Measurements from ENCODE around the gene DDAH2. TPM values are rescaled to one million over a fixed set of nuclear protein-coding genes. Genes with fewer than 3 reads are reported as not detected.

Gene DDAH2, protein sequence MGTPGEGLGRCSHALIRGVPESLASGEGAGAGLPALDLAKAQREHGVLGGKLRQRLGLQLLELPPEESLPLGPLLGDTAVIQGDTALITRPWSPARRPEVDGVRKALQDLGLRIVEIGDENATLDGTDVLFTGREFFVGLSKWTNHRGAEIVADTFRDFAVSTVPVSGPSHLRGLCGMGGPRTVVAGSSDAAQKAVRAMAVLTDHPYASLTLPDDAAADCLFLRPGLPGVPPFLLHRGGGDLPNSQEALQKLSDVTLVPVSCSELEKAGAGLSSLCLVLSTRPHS
- 10 to 100 TPM; 22.3 to 36.1 (median 24.6) TPM for total RNA-seq
- total RNA-seq (2013), result 43.9 TPM

GRCh38 chr6:31728767-31729514 is at the start of gene DDAH2:
DDAH2 (minus strand) TSS chr6:31729299; CDS start chr6:31729161, 138 bp downstream.
- Histone ChIP-seq H3K27me3 (ENCODE audit: control insufficient read depth, insufficient read depth, low read length) (no peaks in the 10 kb centered on the region), H3K36me3 (ENCODE audit: control insufficient read depth, insufficient read depth, low read length) (peaks cover 45% of the 10 kb centered on the region), H3K4me3 (ENCODE audit: low read length) (peak within 1 kb of the TSS; percentile 75), H3K4me1 (ENCODE audit: control insufficient read depth, insufficient read depth, low read length) (peaks cover 62% of the 10 kb centered on the region), H3K27ac (ENCODE audit: low read length) (peak within 1 kb of the TSS; percentile 64), H3K9me3 (ENCODE audit: control insufficient read depth, insufficient read depth, low read length) (no peaks in the 10 kb centered on the region)
- TF ChIP-seq, protein P1, sequence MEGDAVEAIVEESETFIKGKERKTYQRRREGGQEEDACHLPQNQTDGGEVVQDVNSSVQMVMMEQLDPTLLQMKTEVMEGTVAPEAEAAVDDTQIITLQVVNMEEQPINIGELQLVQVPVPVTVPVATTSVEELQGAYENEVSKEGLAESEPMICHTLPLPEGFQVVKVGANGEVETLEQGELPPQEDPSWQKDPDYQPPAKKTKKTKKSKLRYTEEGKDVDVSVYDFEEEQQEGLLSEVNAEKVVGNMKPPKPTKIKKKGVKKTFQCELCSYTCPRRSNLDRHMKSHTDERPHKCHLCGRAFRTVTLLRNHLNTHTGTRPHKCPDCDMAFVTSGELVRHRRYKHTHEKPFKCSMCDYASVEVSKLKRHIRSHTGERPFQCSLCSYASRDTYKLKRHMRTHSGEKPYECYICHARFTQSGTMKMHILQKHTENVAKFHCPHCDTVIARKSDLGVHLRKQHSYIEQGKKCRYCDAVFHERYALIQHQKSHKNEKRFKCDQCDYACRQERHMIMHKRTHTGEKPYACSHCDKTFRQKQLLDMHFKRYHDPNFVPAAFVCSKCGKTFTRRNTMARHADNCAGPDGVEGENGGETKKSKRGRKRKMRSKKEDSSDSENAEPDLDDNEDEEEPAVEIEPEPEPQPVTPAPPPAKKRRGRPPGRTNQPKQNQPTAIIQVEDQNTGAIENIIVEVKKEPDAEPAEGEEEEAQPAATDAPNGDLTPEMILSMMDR (IDR thresholded peaks at IDR 0.05), result no peak
- Mint-ChIP-seq H3K4me1 (peaks cover 56 to 70% of the 10 kb centered on the region in 2 donors), H3K27ac (peak within 1 kb of the TSS; percentile 90 to 91), H3K27me3 (ENCODE audit: low read depth in 2 of 2) (no peaks in the 10 kb centered on the region), H3K9me3 (no peaks in the 10 kb centered on the region), H3K36me3 (peaks cover 16% of the 10 kb centered on the region), H3K4me3 (peak within 1 kb of the TSS; percentile 97)
- DNase-seq (no peak), ATAC-seq (peak; percentile 20 to 36 (median 23))
- intact Hi-C loops (cut with micrococcal nuclease), result loop anchor here (1.0 kb wide), 1 partner anchor 40 kb away; no protein-coding TSS in a partner anchor
- 37% methylated on average over 31 of the region's 36 CpGs for WGBS (ENCODE audit: insufficient coverage)

DNA sequence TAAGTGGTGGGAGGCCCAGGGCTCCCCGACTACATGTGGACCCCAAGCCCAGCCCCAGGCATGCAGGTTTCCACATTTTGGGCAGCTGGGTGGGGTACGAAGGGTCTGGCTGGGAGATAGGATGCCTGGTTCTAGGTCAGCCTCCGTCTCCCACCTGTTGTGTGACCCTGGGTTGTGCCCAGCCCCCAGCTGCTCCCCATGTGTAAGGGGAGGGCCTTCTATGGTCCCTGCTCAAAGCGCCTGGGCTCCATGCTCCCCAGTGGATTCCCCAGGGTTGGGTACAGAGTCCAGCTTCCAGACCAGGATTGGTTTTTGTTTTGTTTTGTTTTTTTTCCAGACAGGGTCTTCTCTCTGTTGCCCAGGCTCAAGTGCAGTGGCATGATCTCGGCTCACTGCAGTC is 49.1 kb upstream of the DDAH2 start:
- TF ChIP-seq, protein P1 (IDR thresholded peaks at IDR 0.05), result no peak
- Mint-ChIP-seq H3K4me1 (peaks cover 0 to 26% of the 10 kb centered on the region in 2 donors), H3K36me3 (no peaks in the 10 kb centered on the region), H3K9me3 (no peaks in the 10 kb centered on the region), H3K27ac (peak overlapping the region in 1 of 2 donors; percentile 87), H3K27me3 (ENCODE audit: low read depth in 2 of 2) (no peaks in the 10 kb centered on the region), H3K4me3 (no peak overlapping the region)
- Histone ChIP-seq H3K36me3 (ENCODE audit: control insufficient read depth, insufficient read depth, low read length) (peaks cover 45% of the 10 kb centered on the region), H3K4me1 (ENCODE audit: control insufficient read depth, insufficient read depth, low read length) (peaks cover 32% of the 10 kb centered on the region), H3K27ac (ENCODE audit: low read length) (no peak overlapping the region), H3K4me3 (ENCODE audit: low read length) (no peak overlapping the region), H3K27me3 (ENCODE audit: control insufficient read depth, insufficient read depth, low read length) (no peaks in the 10 kb centered on the region), H3K9me3 (ENCODE audit: control insufficient read depth, insufficient read depth, low read length) (no peaks in the 10 kb centered on the region)
- ATAC-seq (no peak), DNase-seq (no peak)
- intact Hi-C loops (cut with micrococcal nuclease), result no loop called here
- WGBS (ENCODE audit: insufficient coverage), result 91% methylated on average over 5 of the region's 5 CpGs

- 97% methylated on average over 5 of the region's 5 CpGs for WGBS (ENCODE audit: insufficient coverage)
- no peak overlapping the region for H3K4me3 ChIP-seq (ENCODE audit: low read length)
- H3K27me3 Mint-ChIP-seq (ENCODE audit: low read depth in 2 of 2), result no peaks in the 10 kb centered on the region
- H3K4me1 ChIP-seq (ENCODE audit: control insufficient read depth, insufficient read depth, low read length), result peaks cover 37% of the 10 kb centered on the region
- H3K9me3 Mint-ChIP-seq, result no peaks in the 10 kb centered on the region
- H3K36me3 ChIP-seq (ENCODE audit: control insufficient read depth, insufficient read depth, low read length), result peaks cover 40% of the 10 kb centered on the region
- no peaks in the 10 kb centered on the region for H3K36me3 Mint-ChIP-seq
- DNase-seq, result no peak
- no peak overlapping the region for H3K4me3 Mint-ChIP-seq
- H3K9me3 ChIP-seq (ENCODE audit: control insufficient read depth, insufficient read depth, low read length), result no peaks in the 10 kb centered on the region
- ATAC-seq, result no peak
- H3K27ac ChIP-seq (ENCODE audit: low read length), result peak overlapping the region; percentile 55
- intact Hi-C loops (cut with micrococcal nuclease), result no loop called here
- peaks cover 0 to 32% of the 10 kb centered on the region in 2 donors for H3K4me1 Mint-ChIP-seq
- TF ChIP-seq, protein P1 (IDR thresholded peaks at IDR 0.05), result no peak
- H3K27me3 ChIP-seq (ENCODE audit: control insufficient read depth, insufficient read depth, low read length), result no peaks in the 10 kb centered on the region
- peak overlapping the region in 1 of 2 donors; percentile 87 for H3K27ac Mint-ChIP-seq
Observed at GRCh38 chr6:31777667-31778050, 48.6 kb upstream of the DDAH2 start.

All from natural killer cell (primary cell).